K562 (cell line): ENCODE data around the gene SMAD7. TPM values are rescaled to one million over a fixed set of nuclear protein-coding genes. Genes with fewer than 3 reads are reported as not detected.

Experiments
- ATAC-seq: fragments of 200-7000 bp; cut with Tn5 transposase; 3 replicates; pipeline ENCODE4 v1.9.1; 2020; ENCODE audit warnings: moderate library complexity
- BruUV-seq: library from RNA; stranded (reverse); fragments of 400-500 nt; replicated peaks from 2 replicates; lab custom pipeline; 2021; lab: Mats Ljungman, UMichigan
- CTCF ChIA-PET: fragments of 300-600 bp; formaldehyde crosslinking; extraction: SDS; loops from one replicate; lab custom pipeline; 2021; ENCODE audit warnings: low intra/inter-chr PET ratio; lab: Yijun Ruan, JAX
- POLR2A ChIA-PET: fragments of 300-600, 350-650 bp; sonication (Branson Sonifier 250); formaldehyde crosslinking; extraction: SDS; loops from one replicate; lab custom pipeline; 2021; ENCODE audit warnings: antibody characterized with exemption, inconsistent platforms; lab: Yijun Ruan, JAX
- DNase-seq, 4 experiments: peaks; one replicate each; pipeline versions ENCODE4 v3.0.0 to v3.0.0-alpha.2; 2011 to 2018; ENCODE audit warnings: low spot score in 3 of 4, mixed read lengths in 3 of 4; ENCODE audit errors: extremely low read depth in 1 of 4
- FAIRE-seq: peaks from 2 replicates; lab custom pipeline; 2011; peaks lifted over from hg19 to GRCh38; lab: Jason Lieb, UNC
- H2AFZ ChIP-seq: 2 replicates; pipeline ENCODE4 v1.6.0; 2011; ENCODE audit warnings: low read depth, low read length, control low read depth, inconsistent platforms
- H3K27ac ChIP-seq: fragments of 200-600 bp; 3 replicates; pipeline ENCODE4 v1.8.0; 2011; ENCODE audit warnings: low read depth, mild to moderate bottlenecking, control low read depth, inconsistent platforms, low read length, moderate library complexity, mixed read lengths; ENCODE audit errors: extremely low read depth
- H3K27me3 ChIP-seq, 2 experiments: fragments of 300-600 bp in 1 of 2; 2 replicates in 1 of 2; 3 replicates in 1 of 2; pipeline versions ENCODE4 v1.6.0 to v1.8.0; 2011; ENCODE audit warnings: inconsistent platforms in 2 of 2, low read length in 2 of 2, mild to moderate bottlenecking in 1 of 2, mixed read lengths in 1 of 2, moderate library complexity in 1 of 2; ENCODE audit not compliant: control insufficient read depth in 2 of 2, insufficient read depth in 2 of 2
- H3K36me3 ChIP-seq: fragments of 300-600 bp; 3 replicates; pipeline ENCODE4 v1.8.0; 2011; ENCODE audit warnings: mild to moderate bottlenecking, low read length, inconsistent platforms; ENCODE audit not compliant: control insufficient read depth, insufficient read depth
- H3K4me1 ChIP-seq, 2 experiments: fragments of 200-600 bp in 1 of 2; replicated peaks in 1 of 2; 2 replicates in 1 of 2; 3 replicates in 1 of 2; pipeline versions ENCODE4 v1.5.1 to v1.8.0; 2011; ENCODE audit warnings: inconsistent platforms in 2 of 2, low read length in 2 of 2, mild to moderate bottlenecking in 1 of 2, mixed read lengths in 1 of 2, moderate library complexity in 1 of 2; ENCODE audit not compliant: control insufficient read depth in 2 of 2, insufficient read depth in 2 of 2
- H3K4me2 ChIP-seq: 2 replicates; pipeline ENCODE4 v1.6.1; 2011; ENCODE audit warnings: low read length, control low read depth, inconsistent platforms, mixed read lengths; ENCODE audit not compliant: insufficient read depth
- H3K4me3 ChIP-seq: fragments of 200-600 bp; sonication (generic), shearing (Covaris generic); 2 replicates; pipeline ENCODE4 v1.5.1; 2016; ENCODE audit warnings: control low read depth, inconsistent platforms
- H3K79me2 ChIP-seq: fragments of 200-600 bp; 3 replicates; pipeline ENCODE4 v1.8.0; 2011; ENCODE audit warnings: low read length, inconsistent platforms; ENCODE audit not compliant: control insufficient read depth, insufficient read depth
- H3K9ac ChIP-seq, 2 experiments: 2 replicates each; pipeline versions ENCODE4 v1.6.0 to v1.6.1; 2011; ENCODE audit warnings: low read depth in 2 of 2, low read length in 2 of 2, control low read depth in 1 of 2, inconsistent platforms in 1 of 2, mild to moderate bottlenecking in 1 of 2, mixed read lengths in 1 of 2; ENCODE audit not compliant: insufficient read depth in 1 of 2
- H3K9me1 ChIP-seq: one replicate; pipeline ENCODE4 v1.6.0; 2011; ENCODE audit warnings: inconsistent platforms, mild to moderate bottlenecking, low read length, moderate library complexity; ENCODE audit not compliant: control insufficient read depth, insufficient read depth
- H3K9me3 ChIP-seq: replicated peaks from 2 replicates; pipeline ENCODE4 v1.5.1; 2011; ENCODE audit warnings: low read depth, low read length, inconsistent platforms; ENCODE audit not compliant: control insufficient read depth, insufficient read depth
- H4K20me1 ChIP-seq: replicated peaks from 2 replicates; pipeline ENCODE4 v1.6.1; 2011; ENCODE audit warnings: low read length, inconsistent platforms, mixed read lengths; ENCODE audit not compliant: control insufficient read depth, insufficient read depth
- CREB5 ChIP-seq: fragments of 250-450 bp; sonication (Bioruptor Pico); IDR thresholded peaks from 2 replicates; pipeline ENCODE4 v1.5.0; 2020; ENCODE audit warnings: mild to moderate bottlenecking
- DPF2 ChIP-seq: fragments of 450-650 bp; IDR thresholded peaks from 2 replicates; pipeline ENCODE4 v1.6.1; 2016
- E2F5 ChIP-seq: sonication (generic); formaldehyde crosslinking; IDR thresholded peaks from 2 replicates; pipeline ENCODE4 v1.8.0; 2022; ENCODE audit warnings: mild to moderate bottlenecking, missing genetic modification reagents
- ELK3 ChIP-seq: fragments of 450-650 bp; formaldehyde crosslinking; IDR thresholded peaks from 2 replicates; pipeline ENCODE4 v1.4.0; 2020; ENCODE audit warnings: mild to moderate bottlenecking
- KDM5B ChIP-seq: fragments of 200-600 bp; sonication (generic); IDR thresholded peaks from 2 replicates; pipeline ENCODE4 v1.6.1; 2012; ENCODE audit warnings: low read depth, mild to moderate bottlenecking, moderate library complexity, low read length, control low read depth, inconsistent platforms; ENCODE audit not compliant: insufficient replicate concordance
- MAFK ChIP-seq: IDR thresholded peaks from 2 replicates; pipeline ENCODE4 v1.6.1; 2011; ENCODE audit warnings: low read length, improper control_type of control experiment
- TCF15 ChIP-seq: fragments of 250-450 bp; sonication (Bioruptor Pico); IDR thresholded peaks from 2 replicates; pipeline ENCODE4 v1.8.0; 2022; ENCODE audit warnings: moderate library complexity, mild to moderate bottlenecking, inconsistent platforms
- ZBTB17 ChIP-seq: fragments of 450-650 bp; formaldehyde crosslinking; IDR thresholded peaks from 2 replicates; pipeline ENCODE4 v1.4.0; 2020; ENCODE audit warnings: mild to moderate bottlenecking
- ZNF175 ChIP-seq: fragments of 200-800 bp; sonication (Bioruptor generic); IDR thresholded peaks from 2 replicates; pipeline ENCODE4 v1.6.1; 2016; ENCODE audit warnings: low read depth, mild to moderate bottlenecking, missing genetic modification characterization, missing compliant biosample characterization
- ZNF584 ChIP-seq: fragments of 200-800 bp; sonication (Bioruptor generic); IDR thresholded peaks from 2 replicates; pipeline ENCODE4 v1.6.1; 2016; ENCODE audit warnings: low read depth, mild to moderate bottlenecking, missing genetic modification characterization, missing compliant biosample characterization
- WGBS: fragments of 100-300 bp; shearing (Covaris generic); methylation state at CpG from one replicate; pipeline ENCODE4 v1.1.6; 2016; ENCODE audit warnings: low coverage, mixed read lengths; ENCODE audit not compliant: insufficient coverage; ENCODE audit errors: missing lambda C conversion rate; 5-methylcytosine and 5-hydroxymethylcytosine counted together
- in situ Hi-C: fragments of 300-500 bp; cut with MboI; formaldehyde crosslinking; loops from 4 replicates; pipeline ENCODE4 v1.15.0; 2018; ENCODE audit warnings: inconsistent platforms, mixed read lengths
- intact Hi-C: fragments of 100-400 bp; cut with micrococcal nuclease; formaldehyde crosslinking; loops from 2 replicates; pipeline ENCODE4 v1.14.2; 2022
- polyA plus RNA-seq, 8 experiments: library from polyadenylated mRNA; depleted of rRNA in 4 of 8; stranded (reverse) in 5 of 8; unstranded in 3 of 8; fragments of >200 nt; fragmentation: Nextera tagmentation in 2 of 8; fragmentation: Illumina TruSeq in 1 of 8; extraction: Ambion mirVana in 2 of 8; extraction: Trizol in 1 of 8; gene quantifications; 2 replicates each; pipeline versions ENCODE4 v1.2.1 to v1.2.3, GENCODE V29; 2011 to 2014; ENCODE audit warnings: inconsistent platforms in 1 of 8, missing spikeins in 1 of 8
- total RNA-seq, 7 experiments: library from RNA; depleted of rRNA in 6 of 7; stranded (reverse); fragments of >200 nt in 6 of 7; fragmentation: Illumina TruSeq in 2 of 7; extraction: Trizol in 2 of 7; gene quantifications; 2 replicates each; pipeline versions ENCODE4 v1.2.1 to v1.2.3, GENCODE V29; 2011 to 2021; ENCODE audit warnings: low replicate concordance in 1 of 7

Gene SMAD7
- total and polyA plus RNA-seq, 9 of the 15 experiments (the other 6 are each of a cell fraction or from before 2014, with no cell fraction given), result 0.13 to 3.0 (median 1.6) TPM

- ChIA-PET POLR2A (interaction anchor here (0.6 kb wide), 1 partner anchor 108 kb away, joined by 3 read pairs; no protein-coding TSS in a partner anchor), CTCF (no interaction called here)
- Histone ChIP-seq H3K4me1 (peaks cover 0 to 21% of the 10 kb centered on the region in 2 experiments; a peak in 2 of 5 replicates), H2AFZ (no peak overlapping the region), H3K4me3 (no peak overlapping the region), H3K27ac (no peak overlapping the region), H3K36me3 (no peaks in the 10 kb centered on the region), H4K20me1 (no peaks in the 10 kb centered on the region), H3K4me2 (no peak overlapping the region), H3K79me2 (no peaks in the 10 kb centered on the region), H3K9me1 (no peaks in the 10 kb centered on the region), H3K9me3 (no peaks in the 10 kb centered on the region), H3K27me3 (no peaks in the 10 kb centered on the region), H3K9ac (no peak overlapping the region)
- FAIRE-seq (no peak), ATAC-seq (no peak), DNase-seq (no peak)
- 53% methylated on average over 15 of the region's 18 CpGs for WGBS
- intact Hi-C loops (no loop called here), in situ Hi-C loops (no loop called here)
- no TSS peak for BruUV-seq
- TF ChIP-seq KDM5B (no peak), TCF15 (CRISPR knock-in tag) (no peak), CREB5 (no peak), DPF2 (no peak), ZBTB17 (CRISPR knock-in tag) (no peak), MAFK (no peak), ELK3 (CRISPR knock-in tag) (no peak), ZNF175 (CRISPR knock-in tag) (no peak), ZNF584 (CRISPR knock-in tag) (no peak), E2F5 (CRISPR knock-in tag) (no peak)
Measured at GRCh38 chr18:48889115-48889941, 61.4 kb downstream of the SMAD7 start.
